ENCODE results near the gene ATG2B.

- TF ChIP-seq, protein P1, sequence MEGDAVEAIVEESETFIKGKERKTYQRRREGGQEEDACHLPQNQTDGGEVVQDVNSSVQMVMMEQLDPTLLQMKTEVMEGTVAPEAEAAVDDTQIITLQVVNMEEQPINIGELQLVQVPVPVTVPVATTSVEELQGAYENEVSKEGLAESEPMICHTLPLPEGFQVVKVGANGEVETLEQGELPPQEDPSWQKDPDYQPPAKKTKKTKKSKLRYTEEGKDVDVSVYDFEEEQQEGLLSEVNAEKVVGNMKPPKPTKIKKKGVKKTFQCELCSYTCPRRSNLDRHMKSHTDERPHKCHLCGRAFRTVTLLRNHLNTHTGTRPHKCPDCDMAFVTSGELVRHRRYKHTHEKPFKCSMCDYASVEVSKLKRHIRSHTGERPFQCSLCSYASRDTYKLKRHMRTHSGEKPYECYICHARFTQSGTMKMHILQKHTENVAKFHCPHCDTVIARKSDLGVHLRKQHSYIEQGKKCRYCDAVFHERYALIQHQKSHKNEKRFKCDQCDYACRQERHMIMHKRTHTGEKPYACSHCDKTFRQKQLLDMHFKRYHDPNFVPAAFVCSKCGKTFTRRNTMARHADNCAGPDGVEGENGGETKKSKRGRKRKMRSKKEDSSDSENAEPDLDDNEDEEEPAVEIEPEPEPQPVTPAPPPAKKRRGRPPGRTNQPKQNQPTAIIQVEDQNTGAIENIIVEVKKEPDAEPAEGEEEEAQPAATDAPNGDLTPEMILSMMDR (IDR thresholded peaks at IDR 0.05): no peak
- TF ChIP-seq POLR2A (IDR thresholded peaks at IDR 0.05): no peak
These were observed 90.2 kb downstream of the ATG2B start for GRCh38 chr14:96272777-96273473.

Measured in thyroid gland (tissue), 4 donors.